ENCODE results near the gene PRLR. TPM values are rescaled to one million over a fixed set of nuclear protein-coding genes. Genes with fewer than 3 reads are reported as not detected.
A peak's percentile ranks its signal among the peaks of the same experiment; 100 is the strongest.

PRLR gene
- total and polyA plus RNA-seq, 2 of the 13 experiments (the other 11 are each of a cell fraction or from before 2014, with no cell fraction given) = 12.2 to 13.3 TPM

GRCh38 chr5:35230038-35230611 is at the start of gene PRLR (continued):
- TF ChIP-seq ZNF251 (CRISPR knock-in tag; IDR thresholded peaks at IDR 0.05) = no peak
- peak; percentile 44 for TF ChIP-seq TEAD3 (CRISPR knock-in tag; optimal IDR thresholded peaks at IDR 0.05; ENCODE audit: borderline replicate concordance)
- no peak for TF ChIP-seq ETS1 (CRISPR knock-in tag; IDR thresholded peaks at IDR 0.05)
- TF ChIP-seq E2F2 (CRISPR knock-in tag; IDR thresholded peaks at IDR 0.05; ENCODE audit: borderline replicate concordance) = no peak
- no peak for TF ChIP-seq WIZ (CRISPR knock-in tag; IDR thresholded peaks at IDR 0.05)
- TF ChIP-seq RFX5 (IDR thresholded peaks at IDR 0.05; ENCODE audit: low read depth, low read length) = no peak
- no peak for TF ChIP-seq ZNF343 (CRISPR knock-in tag; IDR thresholded peaks at IDR 0.05)
- no peak for TF ChIP-seq ZNF878 (CRISPR knock-in tag; IDR thresholded peaks at IDR 0.05)
- no peak for TF ChIP-seq ELF4 (CRISPR knock-in tag; IDR thresholded peaks at IDR 0.05; ENCODE audit: borderline replicate concordance)
- TF ChIP-seq TRIM22 (IDR thresholded peaks at IDR 0.05) = no peak
- no peak for TF ChIP-seq EHMT2 (IDR thresholded peaks at IDR 0.05; ENCODE audit: borderline replicate concordance, low read depth, low read length)
- TF ChIP-seq TBL1XR1 (IDR thresholded peaks at IDR 0.05; ENCODE audit: borderline replicate concordance, low read length, partially characterized antibody) = peak; percentile 27
- no peak for TF ChIP-seq ZNF468 (CRISPR knock-in tag; IDR thresholded peaks at IDR 0.05)
- no peak for TF ChIP-seq CEBPZ (IDR thresholded peaks at IDR 0.05; ENCODE audit: low read length)
- no peak for TF ChIP-seq SP5 (CRISPR knock-in tag; IDR thresholded peaks at IDR 0.05; ENCODE audit: borderline replicate concordance, low read depth)
- no peak for TF ChIP-seq ZNF180 (CRISPR knock-in tag; IDR thresholded peaks at IDR 0.05; ENCODE audit: borderline replicate concordance, low read depth)
- no peak; the same call in 1 of the 2 replicates for TF ChIP-seq ZNF691 (CRISPR knock-in tag; IDR thresholded peaks at IDR 0.05; ENCODE audit: borderline replicate concordance, low read depth)
- TF ChIP-seq ZNF598 (CRISPR knock-in tag; IDR thresholded peaks at IDR 0.05; ENCODE audit: borderline replicate concordance) = no peak
- 0 out of 2 replicates have a peak, but pooled peaks have one; percentile 20 for TF ChIP-seq RXRA (CRISPR knock-in tag; IDR thresholded peaks at IDR 0.05)
- TF ChIP-seq ZNF891 (CRISPR knock-in tag; IDR thresholded peaks at IDR 0.05) = no peak
- TF ChIP-seq ZNF652 (CRISPR knock-in tag; IDR thresholded peaks at IDR 0.05; ENCODE audit: borderline replicate concordance, low read depth) = 0 out of 2 replicates have a peak, but pooled peaks have one; percentile 14
- TF ChIP-seq ZNF564 (CRISPR knock-in tag; IDR thresholded peaks at IDR 0.05) = no peak
- TF ChIP-seq ZBTB8A (CRISPR knock-in tag; IDR thresholded peaks at IDR 0.05; ENCODE audit: borderline replicate concordance, low read depth) = no peak
- TF ChIP-seq CBFB (CRISPR knock-in tag; IDR thresholded peaks at IDR 0.05) = no peak
